Stromal cell of bone marrow (primary cell): ENCODE measurements around the gene SGMS1.

Experiments
- DNase-seq: peaks from one replicate; pipeline ENCODE4 v3.0.0-alpha.2; 2012; ENCODE audit warnings: low read depth

SGMS1 gene

GRCh38 chr10:50421026-50421719 lies 202.6 kb downstream of the SGMS1 start:
- DNase-seq = peak; percentile 13

GRCh38 chr10:50420196-50420595 lies 203.6 kb downstream of the SGMS1 start:
- no peak for DNase-seq

GRCh38 chr10:50419756-50420155 lies 204.0 kb downstream of the SGMS1 start:
- no peak for DNase-seq

- no peak for DNase-seq
Observed at GRCh38 chr10:50419091-50419490, 204.7 kb downstream of the SGMS1 start.

GRCh38 chr10:50417886-50418830 lies 205.6 kb downstream of the SGMS1 start:
- peak; percentile 81 for DNase-seq

- peak; percentile 9 for DNase-seq
Observed at GRCh38 chr10:50417486-50417885, 206.3 kb downstream of the SGMS1 start.

- no peak for DNase-seq
Observed at GRCh38 chr10:50416881-50417280, 206.9 kb downstream of the SGMS1 start.

GRCh38 chr10:50416181-50416824 lies 207.5 kb downstream of the SGMS1 start:
- no peak for DNase-seq

- no peak for DNase-seq
Observed at GRCh38 chr10:50415292-50415691, 208.5 kb downstream of the SGMS1 start.

- DNase-seq = no peak
Observed at GRCh38 chr10:50410066-50410811, 213.5 kb downstream of the SGMS1 start.

- DNase-seq = no peak
Observed at GRCh38 chr10:50407076-50407801, 216.5 kb downstream of the SGMS1 start.

- DNase-seq = no peak
Observed at GRCh38 chr10:50406457-50407070, 217.2 kb downstream of the SGMS1 start.

- no peak for DNase-seq
Observed at GRCh38 chr10:50405723-50406122, 218.0 kb downstream of the SGMS1 start.

GRCh38 chr10:50404021-50404773 lies 219.6 kb downstream of the SGMS1 start:
- no peak for DNase-seq

- no peak for DNase-seq
Observed at GRCh38 chr10:50403074-50403473, 220.7 kb downstream of the SGMS1 start.

- DNase-seq = no peak
Observed at GRCh38 chr10:50402466-50402865, 221.3 kb downstream of the SGMS1 start.

GRCh38 chr10:50400694-50401093 lies 223.1 kb downstream of the SGMS1 start:
- DNase-seq = no peak

GRCh38 chr10:50398823-50399222 lies 224.9 kb downstream of the SGMS1 start:
- DNase-seq = no peak

- DNase-seq = peak; percentile 68
Observed at GRCh38 chr10:50398381-50398780, 225.4 kb downstream of the SGMS1 start.
